Pancreas (tissue), 10 donors: ENCODE measurements around the gene SGMS1. TPM values are rescaled to one million over a fixed set of nuclear protein-coding genes. Genes with fewer than 3 reads are reported as not detected.

Source experiments
- ATAC-seq, 4 donors: fragments of 200-7000 bp; cut with Tn5 transposase; one replicate each; pipeline versions ENCODE4 v1.8.0 to v1.9.1; 2020; ENCODE audit warnings: mild to moderate bottlenecking in 4 of 4, moderate library complexity in 4 of 4
- DNase-seq, 6 donors: peaks; one replicate each; pipeline ENCODE4 v3.0.0-alpha.2; 2020
- FAIRE-seq: peaks from 2 replicates; lab custom pipeline; 2012; peaks lifted over from hg19 to GRCh38; lab: Jason Lieb, UNC
- H3K27ac ChIP-seq, 4 donors: fragments of 200-600 bp; sonication (generic); 1 replicate in 3 of 4; 2 replicates in 1 of 4; pipeline versions ENCODE4 v1.5.0 to v1.8.0; 2020
- H3K27me3 ChIP-seq, 4 donors: fragments of 200-600 bp; one replicate each; pipeline ENCODE4 v1.8.0; 2021
- H3K36me3 ChIP-seq, 3 donors: fragments of 200-600 bp; sonication (generic) in 1 of 3; one replicate each; pipeline versions ENCODE4 v1.5.0 to v1.8.0; 2020 to 2021
- H3K4me1 ChIP-seq, 3 donors: fragments of 200-600 bp; one replicate each; pipeline ENCODE4 v1.8.0; 2021
- H3K4me3 ChIP-seq, 4 donors: fragments of 200-600 bp; sonication (generic) in 2 of 4; one replicate each; pipeline versions ENCODE4 v1.5.0 to v1.8.0; 2020 to 2021
- H3K9me3 ChIP-seq, 4 donors: fragments of 200-600 bp; one replicate each; pipeline ENCODE4 v1.8.0; 2021
- CTCF ChIP-seq, 4 donors: fragments of 200-600 bp; sonication (generic) in 3 of 4; IDR thresholded peaks; one replicate each; pipeline versions ENCODE4 v1.5.0 to v1.8.0; 2021; ENCODE audit warnings: antibody characterized with exemption in 4 of 4
- WGBS, 2 donors: extraction: QIAGEN DNeasy Blood & Tissue Kit; methylation state at CpG; one replicate each; pipeline ENCODE4 v1.1.7; 2013; 5-methylcytosine and 5-hydroxymethylcytosine counted together
- intact Hi-C, 3 donors: fragments of 100-400 bp; cut with DNase I; formaldehyde crosslinking; loops; one replicate each; pipeline versions ENCODE4 v1.11.1 to v1.14.2; 2022
- polyA plus RNA-seq, 2 donors: library from polyadenylated mRNA; stranded (reverse); fragments of 200-250 nt; gene quantifications; one replicate each; pipeline ENCODE4 v1.2.3, GENCODE V29; 2013
- total RNA-seq, 6 donors: library from RNA; stranded (reverse); fragmentation: NEBNext Ultra II Directional in 4 of 6; extraction: Animal tissue kit (Norgen Biotek cat#: 25700) in 4 of 6; gene quantifications; one replicate each; pipeline versions ENCODE4 v1.2.1 to v1.2.4, GENCODE V29; 2021 to 2023
- donor health status: healthy with polysubstance abuse.
- donor health status: DM: no; HTN: no; CAD: no; lungs with moderate emphysema.
- donor health status: DM: no; HTN: no; CAD: no.
- donor health status: control.
- donor health status: control.
- donor health status: Bipolar disorder and iron deficiency.
- donor health status: DM: yes; HTN: yes; CAD: no.
- donor health status: DM: no; HTN: no; CAD: no.
- donor health status: DM: no; HTN: no; CAD: no.
- donor health status: DM: yes; HTN: yes; CAD: no.

The SGMS1 gene
- total and polyA plus RNA-seq, 8 donors = 4.8 to 21.6 (median 13.2) TPM

- no peak for ATAC-seq
- Histone ChIP-seq H3K4me1 (no peaks in the 10 kb centered on the region), H3K27me3 (no peaks in the 10 kb centered on the region), H3K36me3 (no peaks in the 10 kb centered on the region), H3K4me3 (no peak overlapping the region), H3K27ac (no peak overlapping the region), H3K9me3 (no peaks in the 10 kb centered on the region)
- no peak for TF ChIP-seq CTCF (IDR thresholded peaks at IDR 0.05)
- no peak for FAIRE-seq
- 83% methylated on average over 4 of the region's 4 CpGs for WGBS, 2 donors
- no peak for DNase-seq
- intact Hi-C loops = no loop called here
These were observed 241.2 kb downstream of the SGMS1 start for GRCh38 chr10:50382576-50383023.

- DNase-seq = no peak
- Histone ChIP-seq H3K4me1 (no peaks in the 10 kb centered on the region), H3K27me3 (no peaks in the 10 kb centered on the region), H3K27ac (no peak overlapping the region), H3K4me3 (no peak overlapping the region), H3K9me3 (no peaks in the 10 kb centered on the region), H3K36me3 (no peaks in the 10 kb centered on the region)
- intact Hi-C loops = no loop called here
- WGBS, 2 donors = 65 to 68% methylated on average over 3 of the region's 3 CpGs
- no peak for ATAC-seq
- TF ChIP-seq CTCF (IDR thresholded peaks at IDR 0.05) = no peak
- FAIRE-seq = no peak
These were observed 242.1 kb downstream of the SGMS1 start for GRCh38 chr10:50381642-50382041.

GRCh38 chr10:50379616-50380015 lies 244.1 kb downstream of the SGMS1 start:
- intact Hi-C loops = no loop called here
- no peak for FAIRE-seq
- WGBS, 2 donors = 50 to 56% methylated on average over 2 of the region's 2 CpGs
- ATAC-seq = no peak
- no peak overlapping the region for H3K27ac ChIP-seq
- H3K9me3 ChIP-seq = no peaks in the 10 kb centered on the region
- peaks cover 0 to 7% (median 0%) of the 10 kb centered on the region in 3 donors for H3K4me1 ChIP-seq
- no peaks in the 10 kb centered on the region for H3K27me3 ChIP-seq
- H3K4me3 ChIP-seq = no peak overlapping the region
- DNase-seq = no peak
- TF ChIP-seq CTCF (IDR thresholded peaks at IDR 0.05) = no peak
- no peaks in the 10 kb centered on the region for H3K36me3 ChIP-seq

- ATAC-seq (no peak), FAIRE-seq (no peak), DNase-seq (no peak)
- Histone ChIP-seq H3K9me3 (no peaks in the 10 kb centered on the region), H3K4me1 (peaks cover 0 to 8% (median 8%) of the 10 kb centered on the region in 3 donors), H3K27me3 (no peaks in the 10 kb centered on the region), H3K27ac (no peak overlapping the region), H3K4me3 (no peak overlapping the region), H3K36me3 (no peaks in the 10 kb centered on the region)
- intact Hi-C loops = no loop called here
- 97 to 99% methylated on average over 2 of the region's 2 CpGs for WGBS, 2 donors
- TF ChIP-seq CTCF (IDR thresholded peaks at IDR 0.05) = no peak
These were observed 248.0 kb downstream of the SGMS1 start for GRCh38 chr10:50375745-50376144.

GRCh38 chr10:50375051-50375452 lies 248.7 kb downstream of the SGMS1 start:
- FAIRE-seq (no peak), ATAC-seq (peak in 1 of 4 donors; percentile 47), DNase-seq (no peak)
- no peaks in the 10 kb centered on the region for H3K9me3 ChIP-seq
- peaks cover 0 to 8% (median 8%) of the 10 kb centered on the region in 3 donors for H3K4me1 ChIP-seq
- H3K4me3 ChIP-seq = no peak overlapping the region
- no peak for TF ChIP-seq CTCF (IDR thresholded peaks at IDR 0.05)
- H3K27me3 ChIP-seq = no peaks in the 10 kb centered on the region
- H3K36me3 ChIP-seq = no peaks in the 10 kb centered on the region
- intact Hi-C loops = no loop called here
- no peak overlapping the region for H3K27ac ChIP-seq
